ENCODE measurements around the gene CSK.

The CSK gene

GRCh38 chr15:74823324-74823723, 41.4 kb downstream of the CSK start:
- no peak for DNase-seq (ENCODE audit: low read depth in 2 of 3, low spot score in 2 of 3)

GRCh38 chr15:74824976-74825375, 43.1 kb downstream of the CSK start:
- DNase-seq (ENCODE audit: low read depth in 2 of 3, low spot score in 2 of 3): no peak

- DNase-seq (ENCODE audit: low read depth in 2 of 3, low spot score in 2 of 3): no peak
These were observed 44.0 kb downstream of the CSK start for GRCh38 chr15:74825866-74826265.

- no peak for DNase-seq (ENCODE audit: low read depth in 2 of 3, low spot score in 2 of 3)
These were observed 44.5 kb downstream of the CSK start, which contains the start of gene CPLX3 for GRCh38 chr15:74826364-74826819. Gene CPLX3 (plus strand): TSS chr15:74826627. CDS start chr15:74826704, 77 bp downstream.

- DNase-seq (ENCODE audit: low read depth in 2 of 3, low spot score in 2 of 3): no peak
These were observed 45.0 kb downstream of the CSK start for GRCh38 chr15:74826921-74827320.

GRCh38 chr15:74827614-74828013, 45.7 kb downstream of the CSK start:
- no peak for DNase-seq (ENCODE audit: low read depth in 2 of 3, low spot score in 2 of 3)

GRCh38 chr15:74828835-74829234, 47.0 kb downstream of the CSK start:
- no peak for DNase-seq (ENCODE audit: low read depth in 2 of 3, low spot score in 2 of 3)

GRCh38 chr15:74829486-74829885, 47.6 kb downstream of the CSK start:
- no peak for DNase-seq (ENCODE audit: low read depth in 2 of 3, low spot score in 2 of 3)

GRCh38 chr15:74829991-74830390, 48.1 kb downstream of the CSK start:
- no peak for DNase-seq (ENCODE audit: low read depth in 2 of 3, low spot score in 2 of 3)

GRCh38 chr15:74830868-74831267, 49.0 kb downstream of the CSK start:
- DNase-seq (ENCODE audit: low read depth in 2 of 3, low spot score in 2 of 3): no peak

GRCh38 chr15:74831813-74832495, 50.1 kb downstream of the CSK start:
- DNase-seq (ENCODE audit: low read depth in 2 of 3, low spot score in 2 of 3): no peak

GRCh38 chr15:74832826-74833225, 50.9 kb downstream of the CSK start:
- DNase-seq (ENCODE audit: low read depth in 2 of 3, low spot score in 2 of 3): no peak

GRCh38 chr15:74833376-74834107, 51.7 kb downstream of the CSK start:
- DNase-seq (ENCODE audit: low read depth in 2 of 3, low spot score in 2 of 3): no peak

- no peak for DNase-seq (ENCODE audit: low read depth in 2 of 3, low spot score in 2 of 3)
These were observed 53.5 kb downstream of the CSK start for GRCh38 chr15:74835312-74835823.

- no peak for DNase-seq (ENCODE audit: low read depth in 2 of 3, low spot score in 2 of 3)
These were observed 55.0 kb downstream of the CSK start for GRCh38 chr15:74836846-74837245.

GRCh38 chr15:74837482-74838136, 55.7 kb downstream of the CSK start:
- no peak for DNase-seq (ENCODE audit: low read depth in 2 of 3, low spot score in 2 of 3)

GRCh38 chr15:74838137-74838516, 56.2 kb downstream of the CSK start:
- no peak for DNase-seq (ENCODE audit: low read depth in 2 of 3, low spot score in 2 of 3)

- no peak for DNase-seq (ENCODE audit: low read depth in 2 of 3, low spot score in 2 of 3)
These were observed 57.1 kb downstream of the CSK start for GRCh38 chr15:74838746-74839525.

- no peak for DNase-seq (ENCODE audit: low read depth in 2 of 3, low spot score in 2 of 3)
These were observed 57.9 kb downstream of the CSK start for GRCh38 chr15:74839526-74840395.
